Neutrophil (primary cell): ENCODE measurements around the gene EEFSEC.

Source experiments
- H3K27ac ChIP-seq: fragments of 200-600 bp; sonication (generic); 2 replicates; pipeline ENCODE4 v1.5.1; 2016; ENCODE audit warnings: mild to moderate bottlenecking, moderate library complexity
- H3K27me3 ChIP-seq: fragments of 200-600 bp; sonication (generic); 2 replicates; pipeline ENCODE4 v1.6.0; 2016; ENCODE audit warnings: mild to moderate bottlenecking
- H3K36me3 ChIP-seq: fragments of 200-600 bp; sonication (generic); 2 replicates; pipeline ENCODE4 v1.5.1; 2017
- H3K4me1 ChIP-seq, 2 experiments: fragments of 200-600 bp in 1 of 2; sonication (generic) in 1 of 2; 1 replicate in 1 of 2; 2 replicates in 1 of 2; pipeline versions ENCODE4 v1.5.1 to v1.6.1; 2013 to 2016; ENCODE audit warnings: low read depth in 1 of 2, low read length in 1 of 2, mild to moderate bottlenecking in 1 of 2, moderate library complexity in 1 of 2; ENCODE audit not compliant: control insufficient read depth in 1 of 2, insufficient read depth in 1 of 2
- H3K4me3 ChIP-seq, 2 experiments: fragments of 200-600 bp in 1 of 2; sonication (generic) in 1 of 2; 1 replicate in 1 of 2; 2 replicates in 1 of 2; pipeline ENCODE4 v1.5.1; 2013 to 2016; ENCODE audit warnings: low read depth in 1 of 2, low read length in 1 of 2, mild to moderate bottlenecking in 1 of 2, moderate library complexity in 1 of 2
- H3K9me3 ChIP-seq: fragments of 200-600 bp; sonication (generic); 2 replicates; pipeline ENCODE4 v1.5.1; 2016
- CTCF ChIP-seq: fragments of 200-600 bp; sonication (generic); IDR thresholded peaks from 2 replicates; pipeline ENCODE4 v1.5.1; 2016; ENCODE audit warnings: antibody characterized with exemption

EEFSEC gene

GRCh38 chr3:128317101-128317697 is 163.9 kb downstream of the EEFSEC start:
- Histone ChIP-seq H3K4me3 (no peak overlapping the region), H3K36me3 (peaks cover 7% of the 10 kb centered on the region), H3K4me1 (no peaks in the 10 kb centered on the region), H3K27ac (no peak overlapping the region), H3K9me3 (no peaks in the 10 kb centered on the region), H3K27me3 (no peaks in the 10 kb centered on the region)
- TF ChIP-seq CTCF, result no peak

DNA sequence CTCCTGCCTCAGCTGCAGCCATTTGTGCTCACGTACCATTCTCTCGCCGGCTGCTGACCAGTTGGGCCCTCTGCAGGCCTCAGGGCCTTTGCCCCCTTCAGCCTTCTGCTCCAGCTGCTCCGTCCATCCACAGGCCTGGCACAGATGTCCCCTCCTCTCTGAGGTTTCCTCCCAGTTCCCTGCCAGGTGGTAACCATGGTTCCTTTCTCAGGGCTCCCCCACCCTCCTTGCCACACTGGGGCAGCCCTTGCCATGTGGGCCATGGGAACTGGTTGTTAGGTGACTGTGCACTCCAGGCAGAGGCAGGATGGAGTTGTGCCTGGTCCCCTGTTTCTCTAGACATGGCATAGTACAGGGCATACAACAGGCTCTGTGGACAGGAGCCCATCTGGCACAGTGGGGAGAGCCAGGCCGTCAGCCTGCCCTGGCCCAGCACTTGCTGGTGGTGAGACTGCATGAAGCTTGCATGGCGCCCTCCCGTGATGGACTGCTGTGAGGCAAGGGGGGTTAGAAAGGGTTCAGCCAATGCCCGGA is 164.5 kb downstream of the EEFSEC start:
- no peak for TF ChIP-seq CTCF
- Histone ChIP-seq H3K9me3 (no peaks in the 10 kb centered on the region), H3K4me1 (no peaks in the 10 kb centered on the region), H3K36me3 (peaks cover 7% of the 10 kb centered on the region), H3K4me3 (no peak overlapping the region), H3K27me3 (no peaks in the 10 kb centered on the region), H3K27ac (no peak overlapping the region)

DNA sequence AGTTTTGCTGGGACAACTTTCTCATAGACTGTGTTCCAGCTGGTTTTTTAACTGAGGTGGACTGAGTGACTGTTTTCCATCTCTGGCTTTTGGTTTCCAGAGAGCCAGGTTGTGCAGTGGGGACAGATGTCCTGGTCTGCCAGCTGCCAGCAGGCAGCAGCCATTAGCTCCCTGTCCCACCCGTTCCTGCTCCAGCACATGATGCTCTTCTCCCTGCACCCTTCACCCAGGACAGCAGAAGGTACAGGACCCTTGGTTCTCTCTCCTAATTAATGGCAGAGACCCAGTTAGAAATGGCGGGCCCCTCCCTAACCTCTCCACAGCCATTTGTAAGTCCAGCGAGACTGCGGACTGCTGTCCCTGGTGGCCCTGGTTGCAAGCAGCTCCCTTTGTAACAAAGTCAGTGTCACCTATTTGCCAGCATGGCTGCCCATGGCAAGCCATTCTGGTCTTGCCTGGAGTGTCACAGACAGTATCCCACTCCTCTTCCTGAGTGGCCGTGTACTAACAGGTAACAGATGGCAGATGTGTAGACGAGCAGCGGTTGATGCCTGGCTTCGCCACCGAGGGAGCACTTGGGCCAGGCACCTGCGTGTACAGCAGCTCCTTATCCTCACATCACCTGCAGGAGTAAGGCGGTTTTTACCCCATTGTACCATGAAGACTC is 165.1 kb downstream of the EEFSEC start:
- H3K4me1 ChIP-seq, result no peaks in the 10 kb centered on the region
- no peak overlapping the region for H3K27ac ChIP-seq

GRCh38 chr3:128319107-128319506 is 165.8 kb downstream of the EEFSEC start:
- H3K4me3 ChIP-seq, result no peak overlapping the region
- no peak overlapping the region for H3K27ac ChIP-seq
- no peaks in the 10 kb centered on the region for H3K9me3 ChIP-seq
- no peaks in the 10 kb centered on the region for H3K4me1 ChIP-seq
- TF ChIP-seq CTCF, result no peak
- peaks cover 7% of the 10 kb centered on the region for H3K36me3 ChIP-seq
- H3K27me3 ChIP-seq, result no peaks in the 10 kb centered on the region

More for the DNA sequence above, 165.1 kb downstream of the EEFSEC start:
- H3K27me3 ChIP-seq, result no peaks in the 10 kb centered on the region
- peaks cover 7% of the 10 kb centered on the region for H3K36me3 ChIP-seq
- TF ChIP-seq CTCF, result no peak
- H3K4me3 ChIP-seq, result no peak overlapping the region
- H3K9me3 ChIP-seq, result no peaks in the 10 kb centered on the region

DNA sequence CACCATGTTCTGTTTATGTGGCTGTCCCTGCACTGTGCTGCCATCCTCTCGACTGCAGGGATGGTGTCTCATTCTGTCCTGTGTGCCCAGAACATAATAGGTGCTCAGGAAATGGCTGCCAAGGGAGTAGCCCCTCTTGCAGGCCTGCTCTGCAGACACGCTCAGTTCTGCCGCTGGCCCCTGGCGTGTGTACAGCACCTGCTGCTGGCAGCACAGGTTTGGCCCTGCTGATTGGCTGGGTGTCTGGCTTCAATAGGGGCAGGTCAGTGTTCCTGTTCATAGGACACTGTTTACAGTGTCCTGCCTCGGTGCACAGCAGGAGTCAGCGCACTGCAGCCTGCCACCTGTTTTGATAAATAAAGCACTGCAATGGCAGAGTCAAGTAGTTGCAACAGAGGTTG is 166.5 kb downstream of the EEFSEC start:
- no peak overlapping the region for H3K4me3 ChIP-seq
- H3K27ac ChIP-seq, result no peak overlapping the region
- peaks cover 7% of the 10 kb centered on the region for H3K36me3 ChIP-seq
- no peak for TF ChIP-seq CTCF
- H3K27me3 ChIP-seq, result no peaks in the 10 kb centered on the region
- H3K9me3 ChIP-seq, result no peaks in the 10 kb centered on the region
- H3K4me1 ChIP-seq, result no peaks in the 10 kb centered on the region
